GM23338 (cell line): ENCODE results near the gene USH2A. TPM values are rescaled to one million over a fixed set of nuclear protein-coding genes. Genes with fewer than 3 reads are reported as not detected.

Experiments
- ATAC-seq: fragments of 200-7000 bp; cut with Tn5 transposase; 3 replicates; pipeline ENCODE4 v1.9.1; 2020
- DNase-seq: peaks from one replicate; pipeline ENCODE4 v3.0.0-alpha.2; 2015; ENCODE audit warnings: low spot score
- H2AFZ ChIP-seq: fragments of 200-600 bp; sonication (generic); 2 replicates; pipeline ENCODE4 v1.8.0; 2016; ENCODE audit warnings: antibody characterized with exemption, mild to moderate bottlenecking, moderate library complexity
- H3F3A ChIP-seq: fragments of 200-600 bp; sonication (generic); replicated peaks from 2 replicates; pipeline ENCODE4 v1.8.0; 2017; ENCODE audit warnings: antibody characterized with exemption, mixed run types, low read depth
- H3K27ac ChIP-seq: fragments of 200-600 bp; sonication (generic); 2 replicates; pipeline ENCODE4 v1.6.1; 2016; ENCODE audit warnings: low read depth
- H3K27me3 ChIP-seq: fragments of 200-600 bp; sonication (generic); 2 replicates; pipeline ENCODE4 v1.8.0; 2016; ENCODE audit warnings: mild to moderate bottlenecking, mixed run types, moderate library complexity; ENCODE audit not compliant: insufficient read depth
- H3K36me3 ChIP-seq: fragments of 200-600 bp; sonication (generic); 2 replicates; pipeline ENCODE4 v1.8.0; 2016; ENCODE audit warnings: mild to moderate bottlenecking; ENCODE audit not compliant: insufficient read depth
- H3K4me1 ChIP-seq: fragments of 200-600 bp; sonication (generic); 2 replicates; pipeline ENCODE4 v1.8.0; 2016; ENCODE audit warnings: mild to moderate bottlenecking, moderate library complexity; ENCODE audit not compliant: insufficient read depth
- H3K4me2 ChIP-seq: fragments of 200-600 bp; sonication (generic); 2 replicates; pipeline ENCODE4 v1.7.1; 2017; ENCODE audit warnings: mixed run types
- H3K4me3 ChIP-seq: fragments of 200-600 bp; sonication (generic); 2 replicates; pipeline ENCODE4 v1.6.1; 2016; ENCODE audit warnings: mixed run types
- H3K79me2 ChIP-seq: fragments of 200-600 bp; sonication (generic); replicated peaks from 2 replicates; pipeline ENCODE4 v1.8.0; 2017; ENCODE audit warnings: mild to moderate bottlenecking; ENCODE audit not compliant: insufficient read depth
- H3K9me2 ChIP-seq: fragments of 200-600 bp; sonication (generic); 2 replicates; pipeline ENCODE4 v1.8.0; 2017; ENCODE audit not compliant: insufficient read depth
- H4K20me1 ChIP-seq: fragments of 200-600 bp; sonication (generic); replicated peaks from 2 replicates; pipeline ENCODE4 v1.8.0; 2017; ENCODE audit warnings: mild to moderate bottlenecking; ENCODE audit not compliant: insufficient read depth
- H3K27ac Mint-ChIP-seq: 2 replicates; pipeline ENCODE4 v1.8.0; 2020; ENCODE audit warnings: inconsistent platforms, mild to moderate bottlenecking, moderate library complexity, mixed read lengths
- H3K27me3 Mint-ChIP-seq: 3 replicates; pipeline ENCODE4 v1.8.0; 2022; ENCODE audit warnings: low read depth, mild to moderate bottlenecking, moderate library complexity, mixed read lengths, inconsistent platforms; ENCODE audit not compliant: insufficient read depth, poor library complexity
- H3K36me3 Mint-ChIP-seq: 3 replicates; pipeline ENCODE4 v1.8.0; 2021; ENCODE audit warnings: low read depth, mild to moderate bottlenecking, inconsistent platforms, moderate library complexity, mixed read lengths
- H3K4me1 Mint-ChIP-seq: 3 replicates; pipeline ENCODE4 v1.8.0; 2020; ENCODE audit warnings: mild to moderate bottlenecking, inconsistent platforms, mixed read lengths
- H3K4me3 Mint-ChIP-seq: 3 replicates; pipeline ENCODE4 v1.8.0; 2021; ENCODE audit warnings: moderate library complexity, mild to moderate bottlenecking, inconsistent platforms, mixed read lengths
- H3K9me3 Mint-ChIP-seq: 3 replicates; pipeline ENCODE4 v1.8.0; 2020; ENCODE audit warnings: moderate library complexity, mild to moderate bottlenecking, inconsistent platforms, mixed read lengths
- CREB1 ChIP-seq: fragments of 250-450 bp; sonication (Bioruptor Pico); IDR thresholded peaks from 2 replicates; pipeline ENCODE4 v1.5.0; 2020; ENCODE audit warnings: low read depth, mild to moderate bottlenecking, moderate library complexity
- CTCF ChIP-seq, 2 experiments: fragments of 200-600 bp in 1 of 2; sonication (generic) in 1 of 2; conservative IDR thresholded peaks; 2 replicates each; pipeline versions ENCODE4 v1.5.1 to v1.6.1; 2016 to 2017; ENCODE audit warnings: antibody characterized with exemption in 2 of 2, low read depth in 2 of 2, mild to moderate bottlenecking in 2 of 2, moderate library complexity in 1 of 2
- ETS1 ChIP-seq: IDR thresholded peaks from 2 replicates; pipeline ENCODE4 v1.6.1; 2016; ENCODE audit warnings: antibody characterized with exemption
- EZH2 ChIP-seq: fragments of 200-600 bp; sonication (generic); IDR thresholded peaks from one replicate; pipeline ENCODE4 v1.8.0; 2017; ENCODE audit warnings: antibody characterized with exemption, mild to moderate bottlenecking, low read depth; ENCODE audit not compliant: unreplicated experiment
- POLR2AphosphoS5 ChIP-seq: IDR thresholded peaks from 2 replicates; pipeline ENCODE4 v1.6.1; 2016; ENCODE audit warnings: antibody characterized with exemption, low read depth
- ZNF114 ChIP-seq: fragments of 250-450 bp; sonication (Bioruptor Pico); IDR thresholded peaks from 2 replicates; pipeline ENCODE4 v1.5.0; 2020; ENCODE audit warnings: mild to moderate bottlenecking, moderate library complexity
- ZNF462 ChIP-seq: fragments of 250-450 bp; sonication (Bioruptor Pico); IDR thresholded peaks from 2 replicates; pipeline ENCODE4 v1.5.0; 2020; ENCODE audit warnings: mild to moderate bottlenecking, moderate library complexity
- polyA plus RNA-seq: library from polyadenylated mRNA; unstranded; fragments of >200 nt; fragmentation: Nextera tagmentation; extraction: Ambion mirVana; gene quantifications from 2 replicates; pipeline ENCODE4 v1.2.1, GENCODE V29; 2016
- total RNA-seq: library from RNA; depleted of rRNA; stranded (reverse); fragments of >200 nt; shearing (Covaris generic); gene quantifications from 2 replicates; pipeline ENCODE4 v1.2.3, GENCODE V29; 2014

USH2A gene
- total and polyA plus RNA-seq, 2 experiments from 2014 or later, result 0.03 TPM

- TF ChIP-seq CREB1 (CRISPR knock-in tag) (no peak), ZNF114 (CRISPR knock-in tag) (no peak), POLR2AphosphoS5 (no peak), EZH2 (no peak)
Measured at GRCh38 chr1:215905493-215906115, 517.6 kb downstream of the USH2A start (continued).

- no peaks in the 10 kb centered on the region for H3K36me3 ChIP-seq
- Mint-ChIP-seq H3K27ac (no peak overlapping the region), H3K9me3 (no peaks in the 10 kb centered on the region), H3K36me3 (no peaks in the 10 kb centered on the region), H3K4me3 (no peak overlapping the region), H3K27me3 (no peaks in the 10 kb centered on the region), H3K4me1 (no peaks in the 10 kb centered on the region)
- TF ChIP-seq EZH2, result no peak
- no peak for TF ChIP-seq ZNF462 (CRISPR knock-in tag)
- TF ChIP-seq ETS1, result no peak
- TF ChIP-seq ZNF114 (CRISPR knock-in tag), result no peak
- no peak for TF ChIP-seq CREB1 (CRISPR knock-in tag)
- no peak for TF ChIP-seq CTCF (conservative IDR thresholded peaks at IDR 0.05; ENCODE audit: low read depth in 2 of 2)
- H3K4me2 ChIP-seq, result no peak overlapping the region
- H3K79me2 ChIP-seq, result no peaks in the 10 kb centered on the region
- no peaks in the 10 kb centered on the region for H4K20me1 ChIP-seq
- DNase-seq (no peak), ATAC-seq (no peak)
- no peak overlapping the region for H3K27ac ChIP-seq
- no peaks in the 10 kb centered on the region for H3K9me2 ChIP-seq
- no peak overlapping the region for H2AFZ ChIP-seq
- H3F3A ChIP-seq, result no peaks in the 10 kb centered on the region
- no peaks in the 10 kb centered on the region for H3K27me3 ChIP-seq
- no peak overlapping the region for H3K4me3 ChIP-seq
- no peaks in the 10 kb centered on the region for H3K4me1 ChIP-seq
Measured at GRCh38 chr1:215900684-215901083, 522.6 kb downstream of the USH2A start.
